DMS 273 (cell line): ENCODE results near the gene WEE1.

Experiments
- DNase-seq: peaks from one replicate; lab custom pipeline; 2025; ENCODE audit not compliant: unreplicated experiment; lab: John Stamatoyannopoulos, UW

Gene WEE1

GRCh38 chr11:9565822-9566560 is 7.5 kb upstream of the WEE1 start:
- peak; percentile 65 for DNase-seq

DNA sequence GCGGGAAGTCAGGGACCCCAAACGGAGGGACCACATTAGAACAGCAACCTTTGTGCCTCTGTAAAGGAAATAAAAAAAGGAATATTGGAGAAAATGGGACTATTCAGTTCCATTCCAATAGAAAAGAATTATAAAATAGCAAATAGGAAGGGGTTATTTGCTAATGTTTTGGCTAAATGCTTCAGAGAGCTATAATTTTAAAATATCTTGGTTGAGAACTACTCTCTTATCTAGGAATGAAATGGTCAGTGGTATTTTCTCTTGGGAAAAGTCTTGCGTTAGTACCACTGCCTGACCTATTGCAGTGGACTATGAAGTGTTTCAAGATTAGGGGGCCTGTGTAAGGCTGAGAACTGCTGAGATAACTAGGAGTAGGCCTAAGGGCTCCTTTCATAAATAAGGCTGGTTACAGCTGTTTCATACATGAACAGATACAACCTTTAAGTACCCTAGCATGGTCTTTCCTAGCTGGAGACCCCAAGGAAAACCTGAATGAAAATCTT is 6.9 kb upstream of the WEE1 start:
- no peak for DNase-seq

- DNase-seq, result no peak
These were observed 6.1 kb upstream of the WEE1 start for GRCh38 chr11:9567401-9567800.

GRCh38 chr11:9568161-9568853 is 5.2 kb upstream of the WEE1 start:
- DNase-seq, result no peak

DNA sequence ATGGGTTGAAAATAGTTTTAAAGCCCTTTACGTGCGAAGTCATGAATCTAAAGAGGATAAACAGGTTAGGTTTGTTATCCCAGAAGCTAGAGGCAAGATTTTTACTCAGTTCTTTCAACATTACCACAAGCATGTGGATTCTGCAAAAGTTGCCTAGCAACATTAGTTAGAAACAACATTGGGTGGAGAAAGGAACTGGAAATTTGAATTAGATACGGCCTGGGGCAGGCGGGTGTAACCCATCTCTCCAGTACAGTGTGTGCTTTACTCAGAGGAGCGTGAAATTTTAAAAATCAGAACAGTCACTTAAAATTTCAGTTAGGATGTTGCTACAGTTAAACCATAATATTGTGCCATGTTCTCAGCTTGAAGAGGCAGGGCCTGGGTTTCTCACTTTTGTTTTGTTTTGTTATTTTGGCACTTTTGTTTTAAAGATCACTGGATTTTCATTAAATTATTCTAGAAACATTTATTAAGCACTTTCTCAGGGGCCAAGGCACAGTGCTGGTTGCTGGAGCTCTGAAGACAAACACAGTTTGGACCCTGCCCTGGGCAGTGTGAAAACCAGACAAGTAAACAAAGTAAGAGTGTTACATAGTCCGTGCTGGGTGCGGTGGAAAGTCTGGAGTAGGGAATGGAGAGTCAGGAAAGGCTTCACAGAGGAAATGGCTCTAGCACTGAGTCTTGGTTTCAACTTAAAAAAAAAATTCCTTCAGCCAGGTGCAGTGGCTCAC is 4.4 kb upstream of the WEE1 start:
- DNase-seq, result peak; percentile 57

- DNase-seq, result no peak
These were observed 3.8 kb upstream of the WEE1 start for GRCh38 chr11:9569588-9570164.

GRCh38 chr11:9570313-9571025 is 3.0 kb upstream of the WEE1 start:
- DNase-seq, result no peak

DNA sequence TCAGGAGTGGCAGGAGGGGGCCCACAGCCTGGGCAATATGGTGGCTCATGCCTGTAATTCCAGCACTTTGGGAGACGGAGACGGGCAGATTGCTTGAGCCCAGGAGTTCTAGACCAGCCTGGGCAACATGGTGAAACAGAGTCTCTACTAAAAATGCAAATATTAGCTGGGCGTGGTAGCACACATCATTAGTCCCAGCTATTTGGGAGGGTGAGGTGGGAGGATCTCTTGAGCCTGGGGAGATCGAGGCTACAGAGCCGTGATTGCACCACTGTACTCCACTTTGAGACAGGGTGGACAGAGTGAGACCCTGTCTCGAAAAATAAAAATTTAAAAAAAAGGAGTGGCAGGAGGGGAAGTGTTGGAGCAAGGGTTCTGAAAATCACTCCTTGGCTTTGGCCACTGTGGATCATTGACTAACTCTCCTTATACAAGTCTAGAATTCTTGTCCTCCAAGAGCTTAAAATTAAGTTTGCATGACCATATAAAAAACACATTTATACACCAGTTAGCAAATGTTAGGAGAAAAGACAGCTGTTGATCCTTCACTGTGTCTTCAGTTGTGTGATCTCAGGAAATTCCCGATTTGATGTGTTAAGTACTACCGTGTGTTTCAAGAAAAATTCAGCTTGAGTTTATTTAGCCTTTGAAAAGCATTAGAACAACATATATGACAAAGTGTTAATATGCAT is 2.3 kb upstream of the WEE1 start:
- DNase-seq, result no peak

GRCh38 chr11:9571763-9572115 is 1.7 kb upstream of the WEE1 start:
- DNase-seq, result no peak

DNA sequence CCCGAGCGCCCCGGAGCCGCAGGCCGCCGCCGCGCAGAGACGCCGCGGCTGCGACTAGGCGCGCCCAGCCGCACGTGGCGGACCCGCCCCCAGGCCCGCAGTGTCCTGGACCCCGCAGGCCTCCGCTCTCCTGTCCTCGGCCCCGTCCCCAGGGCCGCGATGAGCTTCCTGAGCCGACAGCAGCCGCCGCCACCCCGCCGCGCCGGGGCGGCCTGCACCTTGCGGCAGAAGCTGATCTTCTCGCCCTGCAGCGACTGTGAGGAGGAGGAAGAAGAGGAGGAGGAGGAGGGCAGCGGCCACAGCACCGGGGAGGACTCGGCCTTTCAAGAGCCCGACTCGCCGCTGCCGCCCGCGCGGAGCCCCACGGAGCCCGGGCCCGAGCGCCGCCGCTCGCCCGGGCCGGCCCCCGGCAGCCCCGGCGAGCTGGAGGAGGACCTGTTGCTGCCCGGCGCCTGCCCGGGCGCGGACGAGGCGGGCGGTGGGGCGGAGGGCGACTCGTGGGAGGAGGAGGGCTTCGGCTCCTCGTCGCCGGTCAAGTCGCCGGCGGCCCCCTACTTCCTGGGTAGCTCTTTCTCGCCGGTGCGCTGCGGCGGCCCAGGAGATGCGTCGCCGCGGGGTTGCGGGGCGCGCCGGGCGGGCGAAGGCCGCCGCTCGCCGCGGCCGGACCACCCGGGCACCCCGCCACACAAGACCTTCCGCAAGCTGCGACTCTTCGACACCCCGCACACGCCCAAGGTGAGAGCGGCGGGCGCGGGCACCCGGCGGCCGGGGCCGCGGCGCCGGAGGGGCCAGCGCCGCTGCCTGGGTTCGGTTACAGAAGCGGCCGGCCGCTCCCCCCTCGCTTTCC is 528 bp downstream of the WEE1 start:
- peak; percentile 52 for DNase-seq

DNA sequence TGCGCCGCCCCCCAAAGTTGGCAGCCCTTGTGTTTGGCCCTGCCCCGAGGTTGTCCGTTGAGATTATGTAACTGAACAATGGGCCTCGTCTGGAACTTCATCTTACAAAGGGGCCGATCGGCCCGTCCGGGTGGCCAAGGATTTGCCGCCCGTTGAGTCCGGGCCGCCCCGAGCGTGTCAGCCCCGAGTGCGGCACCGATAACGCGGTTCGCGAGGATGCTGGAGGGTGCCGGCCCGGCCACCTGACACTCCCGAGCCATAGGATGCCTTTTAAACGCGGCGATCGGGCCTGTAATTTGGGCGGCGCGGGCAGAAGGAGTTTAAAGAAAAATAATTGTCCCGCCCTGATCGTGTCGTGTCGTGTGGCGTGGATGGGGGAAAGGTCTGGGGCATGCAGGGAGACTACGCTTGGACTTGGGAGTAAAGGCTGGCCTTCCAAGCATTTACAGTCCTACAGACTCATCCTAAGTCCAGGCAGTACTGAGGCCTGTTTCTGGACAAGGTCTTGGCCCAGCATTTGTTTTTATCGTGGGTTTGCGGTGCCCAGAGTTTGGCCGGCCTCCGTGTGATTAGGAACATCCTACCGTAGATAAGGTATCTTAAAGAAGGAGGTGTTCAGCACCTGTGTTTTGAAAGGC is 1.3 kb downstream of the WEE1 start:
- DNase-seq, result peak; percentile 52

DNA sequence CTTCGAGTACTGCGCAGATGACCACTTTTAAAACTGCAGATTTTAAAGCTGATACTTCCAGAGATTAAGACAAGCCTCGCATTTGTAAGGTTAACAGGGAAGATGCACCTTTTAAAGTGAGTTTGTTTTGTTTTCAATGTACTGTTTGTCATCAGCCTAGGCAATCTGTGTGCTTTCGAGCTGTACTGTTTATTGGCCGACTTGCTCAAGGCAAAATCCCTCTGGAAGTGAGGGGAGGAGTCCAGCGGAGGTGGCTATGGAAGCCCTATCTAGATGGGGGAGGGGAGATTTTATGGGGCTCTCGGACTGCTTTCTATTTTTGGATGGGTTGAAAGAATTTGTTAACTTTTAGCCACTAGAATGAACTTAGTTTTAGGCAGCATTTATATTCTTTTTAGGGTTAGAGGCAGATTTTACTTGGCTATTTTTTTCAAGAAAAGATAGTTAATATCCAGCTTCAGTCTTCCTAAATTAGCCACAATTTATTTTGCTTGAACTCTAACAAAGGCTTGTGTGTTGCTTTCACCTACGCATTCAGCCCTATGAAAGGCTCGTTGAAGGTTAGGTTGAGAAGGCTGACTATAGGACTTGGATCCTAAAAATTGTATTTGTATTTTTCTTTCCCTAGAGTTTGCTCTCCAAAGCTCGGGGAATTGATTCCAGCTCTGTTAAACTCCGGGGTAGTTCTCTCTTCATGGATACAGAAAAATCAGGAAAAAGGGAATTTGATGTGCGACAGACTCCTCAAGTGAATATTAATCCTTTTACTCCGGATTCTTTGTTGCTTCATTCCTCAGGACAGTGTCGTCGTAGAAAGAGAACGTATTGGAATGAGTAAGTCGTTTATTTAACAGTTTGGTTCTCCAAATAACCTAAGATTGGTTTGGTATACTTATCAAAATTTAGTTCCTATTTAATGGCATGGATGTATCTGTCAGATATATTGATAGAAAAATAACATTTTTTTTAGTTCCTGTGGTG is 2.1 kb downstream of the WEE1 start:
- DNase-seq, result peak; percentile 76

GRCh38 chr11:9576701-9577381 is 3.4 kb downstream of the WEE1 start:
- no peak for DNase-seq

- no peak for DNase-seq
These were observed 4.1 kb downstream of the WEE1 start for GRCh38 chr11:9577556-9577955.

GRCh38 chr11:9580894-9581293 is 7.4 kb downstream of the WEE1 start:
- no peak for DNase-seq

GRCh38 chr11:9581556-9582161 is 8.2 kb downstream of the WEE1 start:
- DNase-seq, result no peak

DNA sequence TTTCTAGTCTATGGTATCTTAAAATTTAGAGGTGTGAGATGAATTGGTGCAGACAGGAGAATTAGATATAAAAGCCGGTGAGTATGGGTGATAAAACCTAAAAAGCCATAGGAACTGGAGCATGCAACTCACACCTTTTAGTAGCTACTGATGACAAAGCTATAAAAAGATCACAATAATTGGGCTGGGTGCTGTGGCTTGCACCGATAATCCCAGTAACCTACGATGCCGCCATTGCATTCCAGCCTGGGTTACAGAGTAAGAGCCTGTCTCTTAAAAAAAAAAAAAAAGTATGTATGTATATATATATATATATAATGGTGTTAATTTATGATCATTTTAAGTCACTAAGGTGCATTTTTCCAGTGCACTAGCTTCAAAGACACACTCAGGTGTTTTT is 17.2 kb downstream of the WEE1 start:
- DNase-seq, result no peak
